H1 (cell line): Measurements from ENCODE around the gene ADSS2. TPM values are rescaled to one million over a fixed set of nuclear protein-coding genes. Genes with fewer than 3 reads are reported as not detected.
A peak's percentile ranks its signal among the peaks of the same experiment; 100 is the strongest.

Experiments
- CTCF ChIA-PET: fragments of 300-600 bp; sonication (Branson Sonifier 250); formaldehyde crosslinking; loops from one replicate; lab custom pipeline; 2021; ENCODE audit not compliant: partially characterized antibody; lab: Charles Lee
- POLR2A ChIA-PET: fragments of 300-600 bp; sonication (Branson Sonifier 250); formaldehyde crosslinking; loops from one replicate; lab custom pipeline; 2021; ENCODE audit warnings: inconsistent platforms; ENCODE audit not compliant: partially characterized antibody; lab: Charles Lee
- DNase-seq, 2 experiments: peaks; one replicate each; pipeline versions ENCODE4 v3.0.0 to v3.0.0-alpha.2; 2010 to 2022; ENCODE audit warnings: low spot score in 2 of 2, low read depth in 1 of 2, mixed read lengths in 1 of 2
- FAIRE-seq: peaks from 2 replicates; lab custom pipeline; 2011; peaks lifted over from hg19 to GRCh38; lab: Jason Lieb, UNC
- H2AFZ ChIP-seq: 2 replicates; pipeline ENCODE4 v1.8.1; 2012; ENCODE audit warnings: low read length, inconsistent platforms
- H2AK5ac ChIP-seq: 2 replicates; pipeline ENCODE4 v1.6.1; 2013; ENCODE audit warnings: low read depth, low read length
- H2BK120ac ChIP-seq: replicated peaks from 2 replicates; pipeline ENCODE3; 2013; ENCODE audit warnings: low read depth, low read length, inconsistent platforms
- H2BK12ac ChIP-seq: 2 replicates; pipeline ENCODE4 v1.6.1; 2013; ENCODE audit warnings: low read depth, low read length
- H2BK15ac ChIP-seq: 2 replicates; pipeline ENCODE4 v1.6.1; 2013; ENCODE audit warnings: low read length
- H2BK20ac ChIP-seq: 2 replicates; pipeline ENCODE4 v1.6.1; 2013; ENCODE audit warnings: low read length
- H2BK5ac ChIP-seq: 2 replicates; pipeline ENCODE4 v1.6.1; 2013; ENCODE audit warnings: low read depth, low read length
- H3K14ac ChIP-seq: 2 replicates; pipeline ENCODE4 v1.6.1; 2013; ENCODE audit warnings: inconsistent platforms; ENCODE audit not compliant: insufficient read length
- H3K18ac ChIP-seq: 2 replicates; pipeline ENCODE4 v1.6.1; 2013; ENCODE audit warnings: low read length; ENCODE audit errors: extremely low read depth
- H3K23ac ChIP-seq: 2 replicates; pipeline ENCODE4 v1.6.1; 2013; ENCODE audit warnings: inconsistent platforms; ENCODE audit not compliant: insufficient read length
- H3K23me2 ChIP-seq: 2 replicates; pipeline ENCODE4 v1.6.1; 2013; ENCODE audit warnings: low read depth, low read length
- H3K27ac ChIP-seq: 2 replicates; pipeline ENCODE4 v1.6.1; 2011; ENCODE audit warnings: low read depth, low read length, inconsistent platforms
- H3K27me3 ChIP-seq, 4 experiments: replicated peaks in 1 of 4; 1 replicate in 1 of 4; 2 replicates in 3 of 4; pipeline versions ENCODE4 v1.6.1 to v1.8.1; 2011 to 2013; ENCODE audit warnings: low read length in 3 of 4, mild to moderate bottlenecking in 3 of 4, inconsistent platforms in 2 of 4, mixed read lengths in 2 of 4, moderate library complexity in 1 of 4; ENCODE audit not compliant: control insufficient read depth in 3 of 4, insufficient read depth in 3 of 4; ENCODE audit errors: extremely low read depth in 1 of 4
- H3K36me3 ChIP-seq, 4 experiments: 2 replicates each; pipeline versions ENCODE4 v1.6.1 to v1.8.1; 2011 to 2013; ENCODE audit warnings: mild to moderate bottlenecking in 4 of 4, low read length in 3 of 4, moderate library complexity in 2 of 4, control low read depth in 1 of 4, inconsistent platforms in 1 of 4; ENCODE audit not compliant: insufficient read depth in 4 of 4, control insufficient read depth in 2 of 4
- H3K4ac ChIP-seq: replicated peaks from 2 replicates; pipeline ENCODE3; 2013; ENCODE audit warnings: low read length, low read depth, mixed read lengths, inconsistent platforms; ENCODE audit not compliant: insufficient read length
- H3K4me1 ChIP-seq, 4 experiments: replicated peaks in 1 of 4; 1 replicate in 1 of 4; 2 replicates in 3 of 4; pipeline versions ENCODE4 v1.6.1 to v1.8.1; 2011 to 2013; ENCODE audit warnings: low read length in 3 of 4, inconsistent platforms in 2 of 4, mixed read lengths in 1 of 4; ENCODE audit not compliant: insufficient read depth in 4 of 4, control insufficient read depth in 3 of 4
- H3K4me2 ChIP-seq, 2 experiments: 2 replicates each; pipeline versions ENCODE4 v1.6.1 to v1.8.1; 2011 to 2013; ENCODE audit warnings: low read depth in 2 of 2, low read length in 2 of 2, control low read depth in 1 of 2, inconsistent platforms in 1 of 2, mild to moderate bottlenecking in 1 of 2; ENCODE audit not compliant: insufficient read depth in 1 of 2
- H3K4me3 ChIP-seq, 4 experiments: fragments of 200-600, 300-600 bp in 1 of 4; sonication (generic), shearing (Covaris generic), sonication (Bioruptor Twin) in 1 of 4; 2 replicates each; pipeline versions ENCODE4 v1.5.1 to v1.8.1; 2011 to 2016; ENCODE audit warnings: low read length in 4 of 4, low read depth in 3 of 4, control low read depth in 2 of 4, inconsistent platforms in 2 of 4, mild to moderate bottlenecking in 2 of 4, mixed read lengths in 1 of 4, moderate library complexity in 1 of 4; ENCODE audit not compliant: insufficient read depth in 2 of 4; ENCODE audit errors: extremely low read depth in 1 of 4
- H3K56ac ChIP-seq: replicated peaks from 2 replicates; pipeline ENCODE3; 2013; ENCODE audit warnings: low read depth, mild to moderate bottlenecking, mixed read lengths, low read length, inconsistent platforms; ENCODE audit not compliant: insufficient read length
- H3K79me1 ChIP-seq: 2 replicates; pipeline ENCODE4 v1.6.1; 2013; ENCODE audit warnings: low read depth, low read length, control low read depth
- H3K79me2 ChIP-seq, 2 experiments: 2 replicates each; pipeline versions ENCODE4 v1.6.1 to v1.8.1; 2012 to 2013; ENCODE audit warnings: low read length in 2 of 2, mild to moderate bottlenecking in 2 of 2, inconsistent platforms in 1 of 2; ENCODE audit not compliant: insufficient read depth in 2 of 2, control insufficient read depth in 1 of 2
- H3K9ac ChIP-seq, 4 experiments: replicated peaks in 1 of 4; 1 replicate in 1 of 4; 2 replicates in 3 of 4; pipeline versions ENCODE4 v1.6.1 to v1.8.1; 2011 to 2013; ENCODE audit warnings: low read depth in 3 of 4, low read length in 3 of 4, control low read depth in 2 of 4, mild to moderate bottlenecking in 2 of 4, moderate library complexity in 2 of 4, inconsistent platforms in 1 of 4; ENCODE audit errors: extremely low read depth in 1 of 4
- H3K9me3 ChIP-seq, 2 experiments: 2 replicates each; pipeline versions ENCODE4 v1.6.1 to v1.8.1; 2012 to 2013; ENCODE audit warnings: mild to moderate bottlenecking in 2 of 2, moderate library complexity in 2 of 2, control low read depth in 1 of 2, inconsistent platforms in 1 of 2, low read depth in 1 of 2, low read length in 1 of 2, mixed read lengths in 1 of 2; ENCODE audit not compliant: insufficient read depth in 2 of 2
- H4K20me1 ChIP-seq, 2 experiments: replicated peaks in 1 of 2; 2 replicates each; pipeline versions ENCODE3 to v1.8.1; 2011 to 2013; ENCODE audit warnings: inconsistent platforms in 2 of 2, low read length in 2 of 2, mild to moderate bottlenecking in 1 of 2; ENCODE audit not compliant: insufficient read depth in 2 of 2, control insufficient read depth in 1 of 2
- H4K5ac ChIP-seq: 2 replicates; pipeline ENCODE4 v1.6.1; 2013; ENCODE audit warnings: low read length, low read depth, mixed read lengths, inconsistent platforms; ENCODE audit not compliant: insufficient read length
- H4K8ac ChIP-seq: 2 replicates; pipeline ENCODE4 v1.8.0; 2013; ENCODE audit warnings: mild to moderate bottlenecking, moderate library complexity, low read length, inconsistent platforms; ENCODE audit not compliant: insufficient read depth; ENCODE audit errors: extremely low read depth
- H4K91ac ChIP-seq: replicated peaks from 2 replicates; pipeline ENCODE3; 2013; ENCODE audit warnings: low read length, mixed read lengths, inconsistent platforms; ENCODE audit not compliant: insufficient read length
- BCL11A ChIP-seq, 2 experiments: IDR thresholded peaks; one replicate each; pipeline ENCODE4 v1.6.1; 2011; ENCODE audit warnings: low read depth in 2 of 2, low read length in 2 of 2, mild to moderate bottlenecking in 2 of 2
- CREB1 ChIP-seq: IDR thresholded peaks from 2 replicates; pipeline ENCODE4 v1.6.1; 2012; ENCODE audit warnings: inconsistent platforms
- HDAC6 ChIP-seq: IDR thresholded peaks from one replicate; pipeline ENCODE4 v1.7.1; 2012; ENCODE audit warnings: low read depth, mild to moderate bottlenecking, inconsistent platforms, low read length, moderate library complexity
- KDM4A ChIP-seq: IDR thresholded peaks from one replicate; pipeline ENCODE4 v1.7.1; 2012; ENCODE audit warnings: low read depth, mild to moderate bottlenecking, moderate library complexity, low read length, inconsistent platforms; ENCODE audit not compliant: severe bottlenecking
- POLR2AphosphoS5 ChIP-seq: IDR thresholded peaks from 2 replicates; pipeline ENCODE4 v1.6.1; 2011; ENCODE audit warnings: low read depth, low read length
- RAD21 ChIP-seq, 2 experiments: IDR thresholded peaks in 1 of 2; conservative IDR thresholded peaks in 1 of 2; 2 replicates each; pipeline ENCODE4 v1.6.1; 2011; ENCODE audit warnings: low read depth in 2 of 2, low read length in 2 of 2, improper control_type of control experiment in 1 of 2, inconsistent platforms in 1 of 2, mild to moderate bottlenecking in 1 of 2, moderate library complexity in 1 of 2
- RFX5 ChIP-seq: IDR thresholded peaks from 2 replicates; pipeline ENCODE4 v1.6.1; 2011; ENCODE audit warnings: low read depth, low read length, improper control_type of control experiment, borderline replicate concordance
- RXRA ChIP-seq: IDR thresholded peaks from 2 replicates; pipeline ENCODE4 v1.6.1; 2011; ENCODE audit warnings: low read depth, mild to moderate bottlenecking, low read length, moderate library complexity; ENCODE audit not compliant: insufficient read depth
- SIRT6 ChIP-seq: IDR thresholded peaks from one replicate; pipeline ENCODE4 v1.7.1; 2012; ENCODE audit warnings: low read length, inconsistent platforms
- SP2 ChIP-seq: IDR thresholded peaks from 2 replicates; pipeline ENCODE4 v1.6.1; 2012; ENCODE audit warnings: mild to moderate bottlenecking, low read length, inconsistent platforms
- SP4 ChIP-seq: IDR thresholded peaks from 2 replicates; pipeline ENCODE4 v1.6.1; 2012; ENCODE audit warnings: low read length, inconsistent platforms
- SRF ChIP-seq: IDR thresholded peaks from 2 replicates; pipeline ENCODE4 v1.6.1; 2011; ENCODE audit warnings: mild to moderate bottlenecking, low read depth, low read length, moderate library complexity
- TAF7 ChIP-seq: optimal IDR thresholded peaks from 2 replicates; pipeline ENCODE3; 2011; ENCODE audit warnings: low read depth, mild to moderate bottlenecking, inconsistent platforms, low read length, moderate library complexity, borderline replicate concordance
- WGBS, 2 experiments: shearing (Covaris generic) in 1 of 2; methylation state at CpG; one replicate each; pipeline versions ENCODE4 v1.1.6 to v1.1.7; 2013 to 2015; ENCODE audit warnings: low lambda C conversion rate in 2 of 2, mixed read lengths in 2 of 2, inconsistent platforms in 1 of 2, low coverage in 1 of 2, missing lambda C conversion rate in 1 of 2; ENCODE audit not compliant: insufficient replicate concordance in 2 of 2, insufficient coverage in 1 of 2, insufficient read length in 1 of 2; ENCODE audit errors: extremely low coverage in 1 of 2, missing lambda C conversion rate in 1 of 2; 5-methylcytosine and 5-hydroxymethylcytosine counted together
- polyA plus RNA-seq, 7 experiments: library from polyadenylated mRNA; depleted of rRNA in 3 of 7; stranded (reverse) in 5 of 7; unstranded in 2 of 7; fragments of >200 nt in 5 of 7; fragments of 200-250 nt in 2 of 7; gene quantifications; 1 replicate in 5 of 7; 2 replicates in 1 of 7; 4 replicates in 1 of 7; pipeline versions ENCODE4 v1.2.1 to v1.2.3, GENCODE V29; 2011 to 2013; ENCODE audit warnings: missing spikeins in 2 of 7, mixed read lengths in 2 of 7
- total RNA-seq: library from RNA; stranded (reverse); fragmentation: NEBNext Ultra II Directional; extraction: Animal tissue kit (Norgen Biotek cat#: 25700); gene quantifications from 2 replicates; pipeline ENCODE4 v1.2.1, GENCODE V29; 2021
- TF ChIP-seq, protein P1 (sequence below): IDR thresholded peaks from 2 replicates; pipeline ENCODE4 v1.6.1; 2012; ENCODE audit warnings: low read length, inconsistent platforms

The ADSS2 gene
- total and polyA plus RNA-seq, 2 of the 8 experiments (the other 6 are each of a cell fraction or from before 2014, with no cell fraction given): 29.8 to 108 TPM

DNA sequence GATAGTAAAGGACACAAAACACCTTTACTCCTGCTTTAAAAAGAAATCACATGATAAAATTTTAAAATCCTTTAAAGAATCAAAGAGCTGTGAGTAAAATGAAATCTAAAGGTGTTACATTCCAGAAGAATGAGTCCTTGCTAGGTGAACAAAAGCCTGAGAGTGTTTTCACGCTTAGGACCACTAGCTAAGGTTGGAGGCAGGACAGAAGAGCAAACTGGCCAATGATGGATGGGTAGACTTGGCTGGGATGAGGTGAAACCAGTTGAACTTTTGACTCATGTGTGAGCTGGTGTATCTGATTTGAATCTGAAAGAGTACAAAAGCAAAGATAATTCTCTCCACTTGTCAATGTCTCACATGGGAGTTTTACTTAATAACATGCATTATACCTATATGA, 44.5 kb upstream of the ADSS2 start:
- H2BK20ac ChIP-seq: no peak overlapping the region
- no peak overlapping the region for H2BK5ac ChIP-seq
- no peaks in the 10 kb centered on the region for H4K20me1 ChIP-seq
- POLR2A ChIA-PET: no interaction called here
- no peaks in the 10 kb centered on the region for H3K4me1 ChIP-seq
- H4K8ac ChIP-seq: no peak overlapping the region
- CTCF ChIA-PET: interaction anchor here (0.9 to 1.2 kb wide), 2 partner anchors 15 to 30 kb away, joined by 3 read pairs; no protein-coding TSS in a partner anchor
- H3K79me1 ChIP-seq: no peaks in the 10 kb centered on the region
- H3K9ac ChIP-seq: no peak overlapping the region
- H3K18ac ChIP-seq: no peak overlapping the region
- no peak overlapping the region for H2AFZ ChIP-seq
- no peak overlapping the region for H3K14ac ChIP-seq
- no peak overlapping the region for H2BK12ac ChIP-seq
- H3K4ac ChIP-seq: no peak overlapping the region
- no peaks in the 10 kb centered on the region for H3K36me3 ChIP-seq
- H3K23ac ChIP-seq: no peak overlapping the region
- H3K27ac ChIP-seq: no peak overlapping the region
- no peak overlapping the region for H2BK120ac ChIP-seq
- no peaks in the 10 kb centered on the region for H3K27me3 ChIP-seq
- 94% methylated on average over 1 of the region's 1 CpG; no CpG with 5 or more reads in 1 of the 2 experiments for WGBS, 2 experiments
- no peaks in the 10 kb centered on the region for H3K9me3 ChIP-seq
- H3K56ac ChIP-seq: no peak overlapping the region
- no peak overlapping the region for H3K4me3 ChIP-seq
- H4K91ac ChIP-seq: no peak overlapping the region
- H3K23me2 ChIP-seq: no peaks in the 10 kb centered on the region
- peak in 1 of 2 experiments; percentile 23 for DNase-seq
- FAIRE-seq: no peak
- no peak overlapping the region for H2BK15ac ChIP-seq
- H4K5ac ChIP-seq: no peak overlapping the region
- no peak overlapping the region for H3K4me2 ChIP-seq
- no peaks in the 10 kb centered on the region for H3K79me2 ChIP-seq
- H2AK5ac ChIP-seq: no peak overlapping the region
- TF ChIP-seq, protein P1, sequence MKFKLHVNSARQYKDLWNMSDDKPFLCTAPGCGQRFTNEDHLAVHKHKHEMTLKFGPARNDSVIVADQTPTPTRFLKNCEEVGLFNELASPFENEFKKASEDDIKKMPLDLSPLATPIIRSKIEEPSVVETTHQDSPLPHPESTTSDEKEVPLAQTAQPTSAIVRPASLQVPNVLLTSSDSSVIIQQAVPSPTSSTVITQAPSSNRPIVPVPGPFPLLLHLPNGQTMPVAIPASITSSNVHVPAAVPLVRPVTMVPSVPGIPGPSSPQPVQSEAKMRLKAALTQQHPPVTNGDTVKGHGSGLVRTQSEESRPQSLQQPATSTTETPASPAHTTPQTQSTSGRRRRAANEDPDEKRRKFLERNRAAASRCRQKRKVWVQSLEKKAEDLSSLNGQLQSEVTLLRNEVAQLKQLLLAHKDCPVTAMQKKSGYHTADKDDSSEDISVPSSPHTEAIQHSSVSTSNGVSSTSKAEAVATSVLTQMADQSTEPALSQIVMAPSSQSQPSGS: no peak
- no peak for TF ChIP-seq SRF
- TF ChIP-seq BCL11A (IDR thresholded peaks at IDR 0.05; ENCODE audit: low read depth in 2 of 2, low read length in 2 of 2): no peak
- no peak for TF ChIP-seq SP4
- TF ChIP-seq CREB1: no peak
- TF ChIP-seq SP2: no peak
- no peak for TF ChIP-seq KDM4A
- no peak for TF ChIP-seq TAF7
- no peak for TF ChIP-seq SIRT6
- TF ChIP-seq RXRA: no peak
- TF ChIP-seq HDAC6: no peak
- TF ChIP-seq RAD21 (IDR thresholded peaks at IDR 0.05 in 1 of 2, conservative IDR thresholded peaks at IDR 0.05 in 1 of 2; ENCODE audit: low read depth in 2 of 2, low read length in 2 of 2): no peak
- TF ChIP-seq RFX5: no peak
- TF ChIP-seq POLR2AphosphoS5: no peak
